CD4-positive, alpha-beta memory T cell (primary cell): ENCODE results near the gene ITGBL1. TPM values are rescaled to one million over a fixed set of nuclear protein-coding genes. Genes with fewer than 3 reads are reported as not detected.

ENCODE experiments used
- CTCF ChIA-PET: fragments of 350-600 bp; sonication (Branson Sonifier 250); formaldehyde crosslinking; loops from one replicate; lab custom pipeline; 2021; ENCODE audit warnings: inconsistent platforms; ENCODE audit not compliant: partially characterized antibody; lab: Charles Lee
- POLR2A ChIA-PET: fragments of 350-600 bp; sonication (Branson Sonifier 250); formaldehyde crosslinking; loops from one replicate; lab custom pipeline; 2021; ENCODE audit not compliant: partially characterized antibody; lab: Charles Lee
- DNase-seq, 5 donors: peaks; one replicate each; pipeline versions ENCODE4 v3.0.0 to v3.0.0-alpha.2; 2020 to 2022; ENCODE audit warnings: mixed read lengths in 1 of 5
- H3K27ac ChIP-seq: one replicate; pipeline ENCODE4 v1.7.0; 2013; ENCODE audit warnings: low read depth, low read length
- H3K27me3 ChIP-seq: 2 replicates; pipeline ENCODE4 v1.7.0; 2013; ENCODE audit warnings: mild to moderate bottlenecking, low read length, moderate library complexity; ENCODE audit not compliant: insufficient read depth
- H3K36me3 ChIP-seq: 2 replicates; pipeline ENCODE4 v1.7.0; 2013; ENCODE audit warnings: mild to moderate bottlenecking, low read length, moderate library complexity; ENCODE audit not compliant: insufficient read depth
- H3K4me1 ChIP-seq: 2 replicates; pipeline ENCODE4 v1.7.0; 2013; ENCODE audit warnings: mild to moderate bottlenecking, low read length, moderate library complexity; ENCODE audit not compliant: insufficient read depth
- H3K4me3 ChIP-seq, 2 donors: one replicate each; pipeline ENCODE4 v1.7.0; 2013; ENCODE audit warnings: low read length in 2 of 2, mild to moderate bottlenecking in 1 of 2
- H3K9me3 ChIP-seq, 2 donors: one replicate each; pipeline ENCODE4 v1.7.0; 2013; ENCODE audit warnings: low read length in 2 of 2, control low read depth in 1 of 2; ENCODE audit not compliant: control insufficient read depth in 1 of 2
- H3K27ac Mint-ChIP-seq, 7 donors: one replicate each; pipeline ENCODE4 v1.8.0; 2020 to 2021; ENCODE audit warnings: mixed read lengths in 7 of 7, mild to moderate bottlenecking in 6 of 7, inconsistent platforms in 3 of 7, moderate library complexity in 3 of 7
- H3K27me3 Mint-ChIP-seq, 2 donors: one replicate each; pipeline ENCODE4 v1.8.0; 2020 to 2021; ENCODE audit warnings: mixed read lengths in 2 of 2
- H3K36me3 Mint-ChIP-seq, 2 donors: one replicate each; pipeline ENCODE4 v1.8.0; 2020 to 2021; ENCODE audit warnings: mixed read lengths in 2 of 2, inconsistent platforms in 1 of 2, mild to moderate bottlenecking in 1 of 2
- H3K4me1 Mint-ChIP-seq, 4 donors: one replicate each; pipeline ENCODE4 v1.8.0; 2020 to 2021; ENCODE audit warnings: mixed read lengths in 4 of 4, mild to moderate bottlenecking in 1 of 4
- H3K4me3 Mint-ChIP-seq, 8 donors: one replicate each; pipeline ENCODE4 v1.8.0; 2020 to 2021; ENCODE audit warnings: mixed read lengths in 8 of 8, mild to moderate bottlenecking in 7 of 8, moderate library complexity in 6 of 8, inconsistent platforms in 3 of 8
- H3K9me3 Mint-ChIP-seq, 8 donors: one replicate each; pipeline ENCODE4 v1.8.0; 2020 to 2021; ENCODE audit warnings: mixed read lengths in 8 of 8, mild to moderate bottlenecking in 5 of 8, inconsistent platforms in 3 of 8, moderate library complexity in 1 of 8
- intact Hi-C: fragments of 100-400 bp; cut with micrococcal nuclease; formaldehyde crosslinking; loops from one replicate; pipeline ENCODE4 v1.15.1; 2023
- polyA plus RNA-seq, 2 donors: library from polyadenylated mRNA; unstranded; fragments of 300-500 nt; fragmentation: Illumina TruSeq; gene quantifications; one replicate each; pipeline ENCODE4 v1.2.3, GENCODE V29; 2021
- total RNA-seq, 2 experiments: library from RNA; stranded (reverse); gene quantifications; one replicate each; pipeline ENCODE4 v1.2.3, GENCODE V29; 2021

The ITGBL1 gene
- total and polyA plus RNA-seq, 4 experiments from 2014 or later = not detected

GRCh38 chr13:101649488-101650126 lies 197.1 kb downstream of the ITGBL1 start:
- Histone ChIP-seq H3K4me1 (no peaks in the 10 kb centered on the region), H3K36me3 (no peaks in the 10 kb centered on the region), H3K27ac (no peak overlapping the region), H3K27me3 (no peaks in the 10 kb centered on the region), H3K9me3 (no peaks in the 10 kb centered on the region), H3K4me3 (no peak overlapping the region)
- no peak overlapping the region for H3K27ac Mint-ChIP-seq
- no peak overlapping the region for H3K4me3 Mint-ChIP-seq
- peaks cover 7 to 14% of the 10 kb centered on the region in 2 donors for H3K27me3 Mint-ChIP-seq
- intact Hi-C loops = no loop called here
- peaks cover 0 to 4% of the 10 kb centered on the region in 2 donors for H3K36me3 Mint-ChIP-seq
- ChIA-PET CTCF (no interaction called here), POLR2A (no interaction called here)
- H3K9me3 Mint-ChIP-seq = peaks cover 0 to 6% (median 0%) of the 10 kb centered on the region in 8 donors
- H3K4me1 Mint-ChIP-seq = no peaks in the 10 kb centered on the region
- DNase-seq = no peak

- ChIA-PET CTCF (no interaction called here), POLR2A (no interaction called here)
- DNase-seq = no peak
- H3K27me3 ChIP-seq = no peaks in the 10 kb centered on the region
- no peak overlapping the region for H3K27ac ChIP-seq
- peaks cover 8 to 10% of the 10 kb centered on the region in 2 donors for H3K27me3 Mint-ChIP-seq
- H3K36me3 Mint-ChIP-seq = peaks cover 0 to 4% of the 10 kb centered on the region in 2 donors
- H3K27ac Mint-ChIP-seq = no peak overlapping the region
- no peak overlapping the region for H3K4me3 ChIP-seq
- no peaks in the 10 kb centered on the region for H3K4me1 Mint-ChIP-seq
- no peaks in the 10 kb centered on the region for H3K36me3 ChIP-seq
- H3K4me1 ChIP-seq = no peaks in the 10 kb centered on the region
- no peak overlapping the region for H3K4me3 Mint-ChIP-seq
- no peaks in the 10 kb centered on the region for H3K9me3 ChIP-seq
- H3K9me3 Mint-ChIP-seq = peaks cover 0 to 3% (median 0%) of the 10 kb centered on the region in 8 donors
- intact Hi-C loops = no loop called here
Measured at GRCh38 chr13:101654883-101655282, 202.4 kb downstream of the ITGBL1 start.

- Mint-ChIP-seq H3K4me3 (no peak overlapping the region), H3K27ac (no peak overlapping the region), H3K4me1 (no peaks in the 10 kb centered on the region), H3K9me3 (peaks cover 0 to 3% (median 0%) of the 10 kb centered on the region in 8 donors), H3K36me3 (peaks cover 0 to 4% of the 10 kb centered on the region in 2 donors), H3K27me3 (peaks cover 8 to 10% of the 10 kb centered on the region in 2 donors)
- Histone ChIP-seq H3K9me3 (no peaks in the 10 kb centered on the region), H3K36me3 (no peaks in the 10 kb centered on the region), H3K27me3 (no peaks in the 10 kb centered on the region), H3K4me1 (no peaks in the 10 kb centered on the region), H3K4me3 (no peak overlapping the region), H3K27ac (no peak overlapping the region)
- intact Hi-C loops = no loop called here
- CTCF ChIA-PET = no interaction called here
- DNase-seq = no peak
- POLR2A ChIA-PET = no interaction called here
Measured at GRCh38 chr13:101655435-101655834, 203.0 kb downstream of the ITGBL1 start.

- no peaks in the 10 kb centered on the region for H3K36me3 Mint-ChIP-seq
- no peaks in the 10 kb centered on the region for H3K9me3 ChIP-seq
- H3K27ac ChIP-seq = no peak overlapping the region
- H3K9me3 Mint-ChIP-seq = no peaks in the 10 kb centered on the region
- H3K27ac Mint-ChIP-seq = no peak overlapping the region
- no peaks in the 10 kb centered on the region for H3K4me1 ChIP-seq
- intact Hi-C loops = no loop called here
- ChIA-PET CTCF (no interaction called here), POLR2A (no interaction called here)
- H3K36me3 ChIP-seq = no peaks in the 10 kb centered on the region
- peaks cover 0 to 1% of the 10 kb centered on the region in 2 donors for H3K27me3 Mint-ChIP-seq
- H3K4me3 ChIP-seq = no peak overlapping the region
- no peak for DNase-seq
- no peaks in the 10 kb centered on the region for H3K27me3 ChIP-seq
- no peak overlapping the region for H3K4me3 Mint-ChIP-seq
- no peaks in the 10 kb centered on the region for H3K4me1 Mint-ChIP-seq
Measured at GRCh38 chr13:101660711-101661110, 208.2 kb downstream of the ITGBL1 start.

GRCh38 chr13:101661839-101662238 lies 209.4 kb downstream of the ITGBL1 start:
- H3K36me3 Mint-ChIP-seq = no peaks in the 10 kb centered on the region
- no peaks in the 10 kb centered on the region for H3K4me1 Mint-ChIP-seq
- peaks cover 0 to 1% of the 10 kb centered on the region in 2 donors for H3K27me3 Mint-ChIP-seq
- no peak overlapping the region for H3K27ac ChIP-seq
- DNase-seq = no peak
- no peaks in the 10 kb centered on the region for H3K36me3 ChIP-seq
- H3K4me1 ChIP-seq = no peaks in the 10 kb centered on the region
- POLR2A ChIA-PET = no interaction called here
- H3K9me3 ChIP-seq = no peaks in the 10 kb centered on the region
- CTCF ChIA-PET = no interaction called here
- no peak overlapping the region for H3K4me3 Mint-ChIP-seq
- no peak overlapping the region for H3K27ac Mint-ChIP-seq
- intact Hi-C loops = no loop called here
- H3K27me3 ChIP-seq = no peaks in the 10 kb centered on the region
- H3K4me3 ChIP-seq = no peak overlapping the region
- H3K9me3 Mint-ChIP-seq = peaks cover 0 to 5% (median 3%) of the 10 kb centered on the region in 8 donors

GRCh38 chr13:101673360-101674105 lies 221.1 kb downstream of the ITGBL1 start:
- Histone ChIP-seq H3K27ac (no peak overlapping the region), H3K4me3 (no peak overlapping the region), H3K36me3 (no peaks in the 10 kb centered on the region), H3K9me3 (no peaks in the 10 kb centered on the region), H3K27me3 (no peaks in the 10 kb centered on the region), H3K4me1 (no peaks in the 10 kb centered on the region)
- Mint-ChIP-seq H3K36me3 (no peaks in the 10 kb centered on the region), H3K4me1 (no peaks in the 10 kb centered on the region), H3K4me3 (no peak overlapping the region), H3K9me3 (peaks cover 0 to 5% (median 1%) of the 10 kb centered on the region in 8 donors), H3K27me3 (no peaks in the 10 kb centered on the region), H3K27ac (no peak overlapping the region)
- CTCF ChIA-PET = no interaction called here
- no peak for DNase-seq
- intact Hi-C loops = no loop called here
- POLR2A ChIA-PET = no interaction called here

GRCh38 chr13:101681834-101682233 lies 229.4 kb downstream of the ITGBL1 start:
- no peak for DNase-seq
- no peak overlapping the region for H3K4me3 Mint-ChIP-seq
- H3K27me3 Mint-ChIP-seq = peaks cover 8 to 9% of the 10 kb centered on the region in 2 donors
- no peaks in the 10 kb centered on the region for H3K27me3 ChIP-seq
- POLR2A ChIA-PET = no interaction called here
- CTCF ChIA-PET = no interaction called here
- no peak overlapping the region for H3K27ac ChIP-seq
- no peak overlapping the region for H3K27ac Mint-ChIP-seq
- no peaks in the 10 kb centered on the region for H3K9me3 Mint-ChIP-seq
- H3K36me3 ChIP-seq = no peaks in the 10 kb centered on the region
- H3K4me1 ChIP-seq = no peaks in the 10 kb centered on the region
- H3K36me3 Mint-ChIP-seq = no peaks in the 10 kb centered on the region
- H3K9me3 ChIP-seq = no peaks in the 10 kb centered on the region
- no peak overlapping the region for H3K4me3 ChIP-seq
- no peaks in the 10 kb centered on the region for H3K4me1 Mint-ChIP-seq
- intact Hi-C loops = no loop called here
